Endothelial cell of umbilical vein (primary cell): ENCODE measurements around the gene PIK3R2. TPM values are rescaled to one million over a fixed set of nuclear protein-coding genes. Genes with fewer than 3 reads are reported as not detected.

ENCODE experiments used
- BruUV-seq: library from RNA; stranded (reverse); fragments of 400-500 nt; replicated peaks from 2 replicates; lab custom pipeline; 2021; lab: Mats Ljungman, UMichigan
- CTCF ChIA-PET: fragments of 300-600, 350-600 bp; sonication (Branson Sonifier 250); formaldehyde crosslinking; loops from one replicate; lab custom pipeline; 2021; ENCODE audit warnings: antibody characterized with exemption, inconsistent platforms; lab: Charles Lee
- POLR2A ChIA-PET: fragments of 300-600, 350-600 bp; sonication (Branson Sonifier 250); formaldehyde crosslinking; loops from one replicate; lab custom pipeline; 2021; ENCODE audit warnings: antibody characterized with exemption, inconsistent platforms; lab: Charles Lee
- DNase-seq: peaks from one replicate; pipeline ENCODE4 v3.0.0-alpha.2; 2011; ENCODE audit warnings: low read depth, low spot score
- FAIRE-seq: peaks from 2 replicates; lab custom pipeline; 2011; peaks lifted over from hg19 to GRCh38; lab: Jason Lieb, UNC
- H2AFZ ChIP-seq: 2 replicates; pipeline ENCODE4 v1.6.0; 2012; ENCODE audit warnings: low read depth, low read length, control low read depth, inconsistent platforms
- H3K27ac ChIP-seq: 2 replicates; pipeline ENCODE4 v1.5.1; 2011; ENCODE audit warnings: low read depth, mild to moderate bottlenecking, control low read depth, low read length, moderate library complexity; ENCODE audit not compliant: insufficient read depth
- H3K27me3 ChIP-seq, 2 experiments: 2 replicates each; pipeline versions ENCODE4 v1.6.0 to v1.6.1; 2011; ENCODE audit warnings: low read length in 2 of 2, mixed read lengths in 1 of 2; ENCODE audit not compliant: control insufficient read depth in 2 of 2, insufficient read depth in 2 of 2
- H3K36me3 ChIP-seq, 2 experiments: 2 replicates in 1 of 2; 3 replicates in 1 of 2; pipeline ENCODE4 v1.5.1; 2011; ENCODE audit warnings: low read length in 2 of 2, mild to moderate bottlenecking in 1 of 2, moderate library complexity in 1 of 2; ENCODE audit not compliant: control insufficient read depth in 2 of 2, insufficient read depth in 2 of 2; ENCODE audit errors: extremely low read depth in 1 of 2
- H3K4me1 ChIP-seq: 3 replicates; pipeline ENCODE4 v1.5.1; 2011; ENCODE audit warnings: mild to moderate bottlenecking, low read length; ENCODE audit not compliant: control insufficient read depth, insufficient read depth; ENCODE audit errors: extremely low read depth
- H3K4me2 ChIP-seq: 2 replicates; pipeline ENCODE4 v1.6.1; 2011; ENCODE audit warnings: low read length, control low read depth, mixed read lengths; ENCODE audit not compliant: insufficient read depth
- H3K4me3 ChIP-seq, 3 experiments: fragments of 200-600 bp in 1 of 3; sonication (generic), shearing (Covaris generic) in 1 of 3; replicated peaks in 1 of 3; 2 replicates each; pipeline ENCODE4 v1.5.1; 2011 to 2016; ENCODE audit warnings: control low read depth in 3 of 3, low read length in 3 of 3, mild to moderate bottlenecking in 2 of 3, inconsistent platforms in 1 of 3, low read depth in 1 of 3, moderate library complexity in 1 of 3; ENCODE audit not compliant: insufficient read depth in 1 of 3
- H3K79me2 ChIP-seq: 2 replicates; pipeline ENCODE4 v1.6.0; 2012; ENCODE audit warnings: low read length, inconsistent platforms; ENCODE audit not compliant: control insufficient read depth, insufficient read depth
- H3K9ac ChIP-seq: replicated peaks from 2 replicates; pipeline ENCODE3; 2011; ENCODE audit warnings: low read length, control low read depth; ENCODE audit not compliant: insufficient read depth; ENCODE audit errors: extremely low read depth
- H3K9me1 ChIP-seq: replicated peaks from 3 replicates; pipeline ENCODE4 v1.6.0; 2011; ENCODE audit warnings: mild to moderate bottlenecking, low read length; ENCODE audit not compliant: control insufficient read depth, insufficient read depth; ENCODE audit errors: extremely low read depth
- H3K9me3 ChIP-seq: replicated peaks from 2 replicates; pipeline ENCODE4 v1.5.1; 2012; ENCODE audit warnings: low read length, inconsistent platforms; ENCODE audit not compliant: control insufficient read depth, insufficient read depth
- H4K20me1 ChIP-seq: replicated peaks from 2 replicates; pipeline ENCODE3; 2011; ENCODE audit warnings: mild to moderate bottlenecking, low read length; ENCODE audit not compliant: control insufficient read depth, insufficient read depth; ENCODE audit errors: extremely low read depth
- EZH2 ChIP-seq: IDR thresholded peaks from 2 replicates; pipeline ENCODE4 v1.6.1; 2012; ENCODE audit warnings: borderline replicate concordance, low read depth, mild to moderate bottlenecking, moderate library complexity, low read length, inconsistent platforms; ENCODE audit not compliant: severe bottlenecking
- FOS ChIP-seq: IDR thresholded peaks from 2 replicates; pipeline ENCODE4 v1.6.1; 2011; ENCODE audit warnings: mild to moderate bottlenecking, low read length, moderate library complexity, borderline replicate concordance; ENCODE audit not compliant: insufficient read depth
- GATA2 ChIP-seq: IDR thresholded peaks from 2 replicates; pipeline ENCODE4 v1.7.0; 2011; ENCODE audit warnings: low read depth, mild to moderate bottlenecking, moderate library complexity, mixed read lengths, low read length; ENCODE audit not compliant: insufficient read length, insufficient read depth
- JUN ChIP-seq: IDR thresholded peaks from 2 replicates; pipeline ENCODE4 v1.6.1; 2011; ENCODE audit warnings: borderline replicate concordance, low read depth; ENCODE audit not compliant: insufficient read length, insufficient read depth
- MYC ChIP-seq: IDR thresholded peaks from one replicate; pipeline ENCODE4 v1.6.1; 2011; ENCODE audit warnings: mild to moderate bottlenecking, low read depth, low read length
- POLR2A ChIP-seq: IDR thresholded peaks from 2 replicates; pipeline ENCODE4 v1.6.1; 2012; ENCODE audit warnings: low read depth, mild to moderate bottlenecking, control low read depth, low read length
- POLR2AphosphoS5 ChIP-seq: IDR thresholded peaks from 2 replicates; pipeline ENCODE4 v1.6.1; 2012; ENCODE audit warnings: low read depth, mild to moderate bottlenecking, control low read depth, low read length, moderate library complexity; ENCODE audit not compliant: insufficient read depth
- dilution Hi-C: fragments of 300-500 bp; cut with MboI; formaldehyde crosslinking; loops from one replicate; pipeline ENCODE4 v1.15.0; 2019; ENCODE audit warnings: low sequenced_read_pairs; ENCODE audit not compliant: extremely low pct_ligation_motif_present
- intact Hi-C: fragments of 100-400 bp; cut with micrococcal nuclease; formaldehyde crosslinking; loops from one replicate; pipeline ENCODE4 v1.10.0; 2022
- polyA plus RNA-seq, 4 experiments: library from polyadenylated mRNA; depleted of rRNA in 3 of 4; stranded (reverse) in 3 of 4; unstranded in 1 of 4; fragments of >200 nt; gene quantifications; 2 replicates each; pipeline versions ENCODE4 v1.2.1 to v1.2.3, GENCODE V29; 2011 to 2012; ENCODE audit warnings: missing spikeins in 1 of 4
- total RNA-seq: library from RNA; stranded (reverse); gene quantifications from 2 replicates; pipeline ENCODE4 v1.2.3, GENCODE V29; 2021
- TF ChIP-seq, protein P1 (sequence below): IDR thresholded peaks from 2 replicates; pipeline ENCODE4 v1.6.1; 2011; ENCODE audit not compliant: insufficient read depth, insufficient read length
- TF ChIP-seq, protein P2 (sequence below), 2 donors: IDR thresholded peaks; 1 replicate in 1 of 2; 2 replicates in 1 of 2; pipeline ENCODE4 v1.5.1; 2011; ENCODE audit warnings: low read length in 2 of 2, mild to moderate bottlenecking in 2 of 2, moderate library complexity in 2 of 2, control low read depth in 1 of 2, inconsistent platforms in 1 of 2, low read depth in 1 of 2; ENCODE audit not compliant: insufficient read depth in 1 of 2; ENCODE audit errors: extremely low read depth in 1 of 2

PIK3R2 gene
- total and polyA plus RNA-seq, 2 donors (not counting 3 experiments of a cell fraction or from before 2014, with no cell fraction given): 8.1 to 15.2 TPM

DNA sequence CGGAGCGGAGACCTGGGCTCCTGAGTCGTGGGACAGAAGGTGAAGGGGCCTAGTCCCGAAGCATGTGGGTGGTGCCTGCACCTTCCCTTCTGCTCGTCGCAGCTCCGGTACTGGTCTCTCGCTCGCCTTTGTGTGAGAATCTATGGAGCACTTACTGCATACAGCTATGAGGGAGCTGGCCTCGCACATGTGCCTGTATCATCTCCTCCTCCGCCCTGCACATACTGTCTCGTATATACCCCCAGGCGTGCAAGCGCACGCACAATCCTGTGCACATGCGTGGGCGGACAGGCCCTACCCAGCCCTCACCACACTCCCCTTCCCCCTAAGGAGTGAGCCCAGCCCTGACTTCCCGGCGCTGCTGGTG, 8.7 kb downstream of the PIK3R2 start:
- Histone ChIP-seq H3K36me3 (peaks cover 0 to 30% of the 10 kb centered on the region in 2 experiments), H3K9me3 (no peaks in the 10 kb centered on the region), H2AFZ (no peak overlapping the region), H3K9ac (no peak overlapping the region), H3K4me2 (peak overlapping the region; percentile 51), H3K79me2 (no peaks in the 10 kb centered on the region), H3K27me3 (no peaks in the 10 kb centered on the region), H4K20me1 (no peaks in the 10 kb centered on the region), H3K27ac (no peak overlapping the region), H3K9me1 (no peaks in the 10 kb centered on the region), H3K4me3 (no peak overlapping the region), H3K4me1 (peaks cover 14% of the 10 kb centered on the region)
- DNase-seq (no peak), FAIRE-seq (no peak)
- TF ChIP-seq, protein P1, sequence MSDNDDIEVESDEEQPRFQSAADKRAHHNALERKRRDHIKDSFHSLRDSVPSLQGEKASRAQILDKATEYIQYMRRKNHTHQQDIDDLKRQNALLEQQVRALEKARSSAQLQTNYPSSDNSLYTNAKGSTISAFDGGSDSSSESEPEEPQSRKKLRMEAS: no peak
- TF ChIP-seq GATA2 (no peak), POLR2A (no peak), MYC (no peak), POLR2AphosphoS5 (no peak), EZH2 (no peak), JUN (no peak), FOS (no peak)
- TF ChIP-seq, protein P2, sequence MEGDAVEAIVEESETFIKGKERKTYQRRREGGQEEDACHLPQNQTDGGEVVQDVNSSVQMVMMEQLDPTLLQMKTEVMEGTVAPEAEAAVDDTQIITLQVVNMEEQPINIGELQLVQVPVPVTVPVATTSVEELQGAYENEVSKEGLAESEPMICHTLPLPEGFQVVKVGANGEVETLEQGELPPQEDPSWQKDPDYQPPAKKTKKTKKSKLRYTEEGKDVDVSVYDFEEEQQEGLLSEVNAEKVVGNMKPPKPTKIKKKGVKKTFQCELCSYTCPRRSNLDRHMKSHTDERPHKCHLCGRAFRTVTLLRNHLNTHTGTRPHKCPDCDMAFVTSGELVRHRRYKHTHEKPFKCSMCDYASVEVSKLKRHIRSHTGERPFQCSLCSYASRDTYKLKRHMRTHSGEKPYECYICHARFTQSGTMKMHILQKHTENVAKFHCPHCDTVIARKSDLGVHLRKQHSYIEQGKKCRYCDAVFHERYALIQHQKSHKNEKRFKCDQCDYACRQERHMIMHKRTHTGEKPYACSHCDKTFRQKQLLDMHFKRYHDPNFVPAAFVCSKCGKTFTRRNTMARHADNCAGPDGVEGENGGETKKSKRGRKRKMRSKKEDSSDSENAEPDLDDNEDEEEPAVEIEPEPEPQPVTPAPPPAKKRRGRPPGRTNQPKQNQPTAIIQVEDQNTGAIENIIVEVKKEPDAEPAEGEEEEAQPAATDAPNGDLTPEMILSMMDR (IDR thresholded peaks at IDR 0.05; ENCODE audit: extremely low read depth in 1 of 2, insufficient read depth in 1 of 2, low read depth in 1 of 2, low read length in 2 of 2): no peak
- no TSS peak for BruUV-seq
- intact Hi-C loops: no loop called here
- dilution Hi-C loops: no loop called here
- POLR2A ChIA-PET: no interaction called here
- CTCF ChIA-PET: interaction anchor here (1.0 to 2.5 kb wide), 4 partner anchors 24 to 93 kb away, joined by 3 to 25 read pairs (median 10); no protein-coding TSS in a partner anchor
